ENCODE measurements around the gene CTIF. TPM values are rescaled to one million over a fixed set of nuclear protein-coding genes. Genes with fewer than 3 reads are reported as not detected.

CTIF gene
- total RNA-seq, 4 donors from 2014 or later = 72.2 to 137 (median 86.5) TPM

GRCh38 chr18:48763719-48764100 lies 224.9 kb downstream of the CTIF start:
- no peak for DNase-seq (ENCODE audit: low spot score in 2 of 2)
- H3K9me3 ChIP-seq = no peaks in the 10 kb centered on the region
- peaks cover 0 to 3% (median 0%) of the 10 kb centered on the region in 4 donors for H3K4me1 ChIP-seq
- H3K4me3 ChIP-seq = no peak overlapping the region
- H3K27ac ChIP-seq = no peak overlapping the region
- no peaks in the 10 kb centered on the region for H3K27me3 ChIP-seq
- 88 to 92% methylated on average over 6 of the region's 6 CpGs for WGBS, 2 donors
- TF ChIP-seq POLR2A (IDR thresholded peaks at IDR 0.05) (no peak), CTCF (IDR thresholded peaks at IDR 0.05) (no peak), EP300 (IDR thresholded peaks at IDR 0.05) (no peak)
- peaks cover 0 to 76% (median 0%) of the 10 kb centered on the region in 3 donors for H3K36me3 ChIP-seq

- no peaks in the 10 kb centered on the region for H3K27me3 ChIP-seq
- peaks cover 0 to 3% (median 0%) of the 10 kb centered on the region in 4 donors for H3K4me1 ChIP-seq
- no peak overlapping the region for H3K27ac ChIP-seq
- peaks cover 0 to 67% (median 0%) of the 10 kb centered on the region in 3 donors for H3K36me3 ChIP-seq
- no peak for DNase-seq (ENCODE audit: low spot score in 2 of 2)
- H3K9me3 ChIP-seq = no peaks in the 10 kb centered on the region
- 77 to 80% methylated on average over 5 to 6 of the region's 6 CpGs for WGBS, 2 donors
- TF ChIP-seq POLR2A (IDR thresholded peaks at IDR 0.05) (no peak), EP300 (IDR thresholded peaks at IDR 0.05) (no peak), CTCF (IDR thresholded peaks at IDR 0.05) (no peak)
- no peak overlapping the region for H3K4me3 ChIP-seq
These were observed 226.2 kb downstream of the CTIF start for GRCh38 chr18:48765053-48765452.

- Histone ChIP-seq H3K36me3 (peaks cover 0 to 74% (median 0%) of the 10 kb centered on the region in 3 donors), H3K27ac (no peak overlapping the region), H3K9me3 (no peaks in the 10 kb centered on the region), H3K4me1 (peaks cover 0 to 3% (median 0%) of the 10 kb centered on the region in 4 donors), H3K27me3 (no peaks in the 10 kb centered on the region), H3K4me3 (no peak overlapping the region)
- no peak for DNase-seq (ENCODE audit: low spot score in 2 of 2)
- WGBS, 2 donors = 49 to 69% methylated on average over 3 to 4 of the region's 4 CpGs
- TF ChIP-seq POLR2A (IDR thresholded peaks at IDR 0.05) (no peak), EP300 (IDR thresholded peaks at IDR 0.05) (no peak), CTCF (IDR thresholded peaks at IDR 0.05) (no peak)
These were observed 227.2 kb downstream of the CTIF start for GRCh38 chr18:48766026-48766425.

- Histone ChIP-seq H3K4me3 (no peak overlapping the region), H3K27me3 (no peaks in the 10 kb centered on the region), H3K4me1 (peaks cover 0 to 3% (median 0%) of the 10 kb centered on the region in 4 donors), H3K36me3 (peaks cover 0 to 74% (median 0%) of the 10 kb centered on the region in 3 donors), H3K9me3 (no peaks in the 10 kb centered on the region), H3K27ac (no peak overlapping the region)
- WGBS, 2 donors = 91 to 98% methylated on average over 9 to 10 of the region's 10 CpGs
- TF ChIP-seq CTCF (IDR thresholded peaks at IDR 0.05) (no peak), POLR2A (IDR thresholded peaks at IDR 0.05) (no peak), EP300 (IDR thresholded peaks at IDR 0.05) (no peak)
- no peak for DNase-seq (ENCODE audit: low spot score in 2 of 2)
These were observed 227.7 kb downstream of the CTIF start for GRCh38 chr18:48766487-48766886.

GRCh38 chr18:48767090-48767690 lies 228.4 kb downstream of the CTIF start:
- H3K4me3 ChIP-seq = no peak overlapping the region
- 50 to 53% methylated on average over 10 of the region's 10 CpGs for WGBS, 2 donors
- no peaks in the 10 kb centered on the region for H3K27me3 ChIP-seq
- H3K27ac ChIP-seq = no peak overlapping the region
- H3K4me1 ChIP-seq = peaks cover 0 to 3% (median 0%) of the 10 kb centered on the region in 4 donors
- no peak for DNase-seq (ENCODE audit: low spot score in 2 of 2)
- peaks cover 0 to 72% (median 0%) of the 10 kb centered on the region in 3 donors for H3K36me3 ChIP-seq
- TF ChIP-seq EP300 (IDR thresholded peaks at IDR 0.05) = no peak
- no peak for TF ChIP-seq POLR2A (IDR thresholded peaks at IDR 0.05)
- no peak for TF ChIP-seq CTCF (IDR thresholded peaks at IDR 0.05)
- H3K9me3 ChIP-seq = no peaks in the 10 kb centered on the region
